ENCODE results near the gene ECM2. TPM values are rescaled to one million over a fixed set of nuclear protein-coding genes. Genes with fewer than 3 reads are reported as not detected.

Gene ECM2
- total RNA-seq, 1 donor from 2014 or later: not detected

DNA sequence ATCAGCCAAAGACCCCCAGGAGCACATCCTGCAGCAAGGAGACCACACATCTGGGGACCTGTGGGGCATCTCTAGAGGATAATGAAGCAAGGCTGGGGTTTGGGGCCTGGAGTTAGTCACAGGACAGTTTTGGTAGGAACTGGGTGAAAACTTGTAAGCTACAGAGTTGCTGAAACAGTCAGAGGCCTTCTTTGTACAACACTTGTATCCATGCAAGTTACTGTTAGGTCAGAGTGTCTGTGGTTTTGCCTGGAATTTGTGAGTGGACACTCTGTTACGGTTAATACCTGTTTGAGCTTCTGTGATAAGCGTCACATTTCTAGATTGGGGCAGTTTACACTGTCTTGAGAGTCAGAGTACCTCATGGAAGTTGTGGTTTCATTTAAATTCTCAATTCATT is 30.9 kb downstream of the ECM2 start:
- Mint-ChIP-seq H3K27ac (ENCODE audit: unreplicated experiment) (no peak overlapping the region), H3K4me1 (no peaks in the 10 kb centered on the region), H3K4me3 (no peak overlapping the region), H3K9me3 (no peaks in the 10 kb centered on the region), H3K27me3 (ENCODE audit: low read depth) (no peaks in the 10 kb centered on the region), H3K36me3 (ENCODE audit: low read depth) (no peaks in the 10 kb centered on the region)
- no peak for DNase-seq (ENCODE audit: low read depth, low spot score)
- no peak for TF ChIP-seq CTCF (conservative IDR thresholded peaks at IDR 0.05)

GRCh38 chr9:92503156-92503555 is 32.6 kb downstream of the ECM2 start:
- Mint-ChIP-seq H3K9me3 (no peaks in the 10 kb centered on the region), H3K4me3 (no peak overlapping the region), H3K36me3 (ENCODE audit: low read depth) (no peaks in the 10 kb centered on the region), H3K4me1 (peaks cover 12% of the 10 kb centered on the region), H3K27me3 (ENCODE audit: low read depth) (no peaks in the 10 kb centered on the region), H3K27ac (ENCODE audit: unreplicated experiment) (no peak overlapping the region)
- no peak for DNase-seq (ENCODE audit: low read depth, low spot score)
- no peak for TF ChIP-seq CTCF (conservative IDR thresholded peaks at IDR 0.05)

DNA sequence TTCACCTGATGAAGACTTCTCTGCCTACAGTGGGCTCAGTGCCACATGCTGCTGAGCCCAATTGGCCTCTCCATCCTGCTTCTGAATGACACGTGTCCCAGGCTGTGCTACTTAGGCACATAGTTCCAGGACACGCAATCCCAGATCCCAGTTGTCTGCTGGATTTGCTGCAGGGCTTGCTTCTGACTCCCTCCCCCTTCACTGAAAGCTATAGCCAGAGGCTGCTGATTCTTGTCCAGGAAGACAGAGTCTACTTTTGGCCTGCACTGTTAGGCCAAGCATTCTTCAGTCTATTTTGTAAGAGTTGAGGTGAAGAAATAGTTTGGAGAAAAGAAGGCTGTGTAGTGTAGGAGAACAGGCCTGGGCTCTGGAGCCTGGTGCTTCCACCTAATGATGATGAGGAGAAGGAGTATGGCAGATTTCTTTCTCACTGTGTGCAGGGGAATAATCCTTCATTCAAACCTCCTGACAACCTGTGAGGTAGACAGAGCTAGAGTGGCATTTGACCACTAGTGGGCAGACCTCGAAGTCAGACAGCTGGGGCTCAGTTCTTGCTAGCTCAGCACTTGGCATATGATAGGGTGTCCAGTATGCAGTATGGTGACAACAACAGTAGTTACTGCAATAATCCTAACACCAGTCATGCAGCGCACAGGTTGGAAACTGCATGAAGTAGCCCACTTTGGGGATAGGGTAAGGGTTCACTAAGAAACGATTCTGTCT is 34.0 kb downstream of the ECM2 start:
- no peak for DNase-seq (ENCODE audit: low read depth, low spot score)
- H3K4me1 Mint-ChIP-seq: peaks cover 16% of the 10 kb centered on the region
- H3K27me3 Mint-ChIP-seq (ENCODE audit: low read depth): no peaks in the 10 kb centered on the region
- H3K9me3 Mint-ChIP-seq: peaks cover 2% of the 10 kb centered on the region
- H3K27ac Mint-ChIP-seq (ENCODE audit: unreplicated experiment): no peak overlapping the region
- no peak overlapping the region for H3K4me3 Mint-ChIP-seq
- TF ChIP-seq CTCF (conservative IDR thresholded peaks at IDR 0.05): peak; percentile 50
- no peaks in the 10 kb centered on the region for H3K36me3 Mint-ChIP-seq (ENCODE audit: low read depth)

- Mint-ChIP-seq H3K36me3 (ENCODE audit: low read depth) (no peaks in the 10 kb centered on the region), H3K27me3 (ENCODE audit: low read depth) (no peaks in the 10 kb centered on the region), H3K9me3 (peaks cover 2% of the 10 kb centered on the region), H3K4me3 (no peak overlapping the region), H3K4me1 (peaks cover 16% of the 10 kb centered on the region), H3K27ac (ENCODE audit: unreplicated experiment) (no peak overlapping the region)
- TF ChIP-seq CTCF (conservative IDR thresholded peaks at IDR 0.05): no peak
- no peak for DNase-seq (ENCODE audit: low read depth, low spot score)
Measured at GRCh38 chr9:92500725-92501124, 35.1 kb downstream of the ECM2 start.

DNA sequence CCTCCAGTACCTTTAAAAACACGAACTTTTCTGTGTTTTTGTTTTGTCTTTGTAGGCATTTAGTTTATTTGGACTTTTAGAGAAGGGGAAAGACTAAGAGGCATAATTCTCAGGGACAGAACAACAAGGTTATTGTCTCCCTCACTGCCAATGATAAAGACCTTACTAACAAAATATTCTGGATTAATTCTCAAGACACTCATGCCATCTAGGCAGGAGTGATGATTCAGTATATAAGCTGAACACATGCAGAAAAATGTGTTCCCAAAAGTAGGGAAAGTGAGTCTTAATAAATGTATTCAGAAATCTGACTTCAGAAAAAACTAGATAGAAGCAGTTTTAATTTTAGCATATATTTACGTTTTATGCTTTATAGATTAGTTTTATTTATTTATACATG is 36.1 kb downstream of the ECM2 start:
- no peaks in the 10 kb centered on the region for H3K27me3 Mint-ChIP-seq (ENCODE audit: low read depth)
- no peaks in the 10 kb centered on the region for H3K36me3 Mint-ChIP-seq (ENCODE audit: low read depth)
- DNase-seq (ENCODE audit: low read depth, low spot score): no peak
- H3K4me3 Mint-ChIP-seq: no peak overlapping the region
- TF ChIP-seq CTCF (conservative IDR thresholded peaks at IDR 0.05): no peak
- H3K4me1 Mint-ChIP-seq: peaks cover 16% of the 10 kb centered on the region
- peaks cover 2% of the 10 kb centered on the region for H3K9me3 Mint-ChIP-seq
- no peak overlapping the region for H3K27ac Mint-ChIP-seq (ENCODE audit: unreplicated experiment)

All from neural crest cell (in vitro differentiated cells).